HG03460 (cell line): Measurements from ENCODE around the gene OR6K6.

Source experiments
- ATAC-seq: cut with Tn5 transposase; IDR thresholded peaks from one replicate; pipeline ENCODE4 v1.9.1; 2021; ENCODE audit not compliant: unreplicated experiment

OR6K6 gene

GRCh38 chr1:158800526-158800925 lies 46.0 kb downstream of the OR6K6 start:
- ATAC-seq, result no peak

DNA sequence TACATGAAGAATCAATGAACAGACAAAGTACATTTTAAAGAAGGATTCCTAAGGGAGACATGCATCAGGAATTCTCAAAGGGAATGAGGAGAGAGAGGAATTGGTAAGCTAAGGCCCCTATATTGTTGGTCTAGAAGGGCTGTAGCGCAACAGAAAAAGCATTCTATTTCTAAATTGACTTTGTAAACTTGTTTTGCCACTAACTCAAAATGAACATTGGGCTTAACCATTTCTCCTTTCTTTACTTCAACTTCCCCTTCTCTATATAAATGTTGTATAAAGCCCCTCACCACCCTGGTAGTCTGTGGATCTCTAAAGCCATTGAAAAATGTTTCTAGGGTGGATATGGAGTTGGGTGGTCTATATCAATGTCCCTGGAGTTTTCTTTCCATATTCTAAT lies 46.9 kb downstream of the OR6K6 start:
- ATAC-seq, result no peak

GRCh38 chr1:158803678-158804077 lies 49.2 kb downstream of the OR6K6 start:
- no peak for ATAC-seq
